GM18861 (cell line): Measurements from ENCODE around the gene CHST11.

Experiments used
- ATAC-seq: cut with Tn5 transposase; IDR thresholded peaks from one replicate; pipeline ENCODE4 v1.9.1; 2021; ENCODE audit not compliant: unreplicated experiment

Gene CHST11

DNA sequence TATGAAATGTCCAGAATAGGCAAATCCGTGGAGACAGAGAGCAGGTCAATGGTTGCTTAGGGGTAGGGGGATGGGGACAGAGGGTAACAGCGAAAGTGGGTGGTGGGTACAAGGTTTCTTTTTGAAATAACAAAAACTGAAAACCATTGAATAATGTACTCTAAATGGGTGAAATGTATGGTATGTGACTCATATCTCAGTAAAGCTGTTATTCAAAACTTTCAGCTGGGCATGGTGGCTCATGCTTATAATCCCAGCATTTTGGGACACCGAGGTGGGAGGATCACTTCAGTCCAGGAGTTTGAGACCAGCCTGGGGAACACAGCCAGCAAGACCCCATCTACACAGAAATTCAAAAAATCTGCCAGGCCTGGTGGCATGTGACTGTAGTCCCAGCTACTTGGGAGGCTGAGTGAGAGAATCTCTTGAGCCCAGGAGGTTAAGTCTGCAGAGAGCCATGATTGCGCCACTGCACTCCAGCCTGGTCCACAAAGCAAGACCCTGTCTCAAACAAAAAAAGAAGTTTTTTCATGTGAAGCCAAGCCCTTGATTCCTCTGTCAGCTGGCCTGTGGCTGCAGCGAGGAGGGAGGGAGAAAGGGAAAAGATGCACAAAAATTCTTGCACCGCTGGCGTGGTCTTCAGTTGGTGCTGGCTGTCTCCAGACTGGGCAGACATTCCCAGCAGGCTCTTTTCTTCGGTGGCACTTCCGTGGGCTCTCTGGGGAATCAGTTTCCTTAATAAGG, 253.1 kb downstream of the CHST11 start:
- no peak for ATAC-seq

DNA sequence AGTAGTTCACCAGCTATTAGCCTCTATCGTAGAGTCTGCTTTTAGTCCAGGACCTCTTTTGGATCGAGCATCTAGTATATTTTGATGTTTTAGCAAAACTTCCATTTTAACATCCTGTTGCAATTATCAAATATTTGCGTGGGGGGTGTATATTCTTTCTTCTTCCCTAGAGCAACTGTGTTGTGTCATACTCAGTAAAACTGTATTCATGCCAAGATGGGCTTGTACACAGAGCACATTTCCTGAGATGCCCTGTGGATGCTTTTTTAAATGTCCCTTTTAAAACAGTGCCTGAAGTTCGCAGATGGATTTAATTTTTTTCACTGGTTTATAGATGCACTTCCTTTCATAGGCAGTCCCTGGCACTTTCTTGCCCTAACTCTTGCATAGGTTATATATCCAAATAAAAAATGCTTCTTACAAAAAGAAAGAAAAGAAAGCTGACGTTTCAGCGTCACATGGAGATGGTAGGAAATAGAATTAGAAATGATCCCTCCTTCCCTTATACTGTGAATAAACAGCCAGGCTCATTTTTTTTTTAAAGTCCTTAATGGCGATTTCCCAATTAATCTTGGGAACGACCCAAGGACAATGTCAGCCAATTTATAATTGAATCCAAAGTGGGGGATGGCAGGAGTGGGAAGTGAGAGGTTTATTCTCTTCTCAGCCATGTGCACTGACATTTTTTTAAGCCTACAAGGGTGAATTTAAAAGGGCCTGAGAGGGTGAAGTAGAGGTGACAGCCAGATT, 254.4 kb downstream of the CHST11 start:
- no peak for ATAC-seq

- no peak for ATAC-seq
Measured at GRCh38 chr12:104712477-104712876, 255.7 kb downstream of the CHST11 start.

DNA sequence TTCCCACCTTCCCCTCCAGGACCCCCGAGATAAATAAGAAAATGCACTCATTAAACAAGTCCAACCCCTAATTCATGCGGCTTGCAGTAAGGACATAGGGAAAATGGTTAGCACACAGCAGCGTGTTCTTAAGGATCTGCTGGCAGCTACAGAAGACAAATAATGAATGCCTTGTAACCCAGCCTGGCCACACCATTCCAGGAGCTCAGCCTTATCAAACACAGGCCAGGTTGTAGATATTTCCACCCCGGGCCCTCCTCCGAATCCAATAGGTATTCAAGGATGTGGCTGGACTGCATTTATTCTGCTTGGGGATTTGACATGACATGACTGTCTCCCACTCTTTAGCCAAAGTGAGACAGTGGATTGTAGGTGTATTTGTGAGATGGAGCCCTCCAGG, 256.2 kb downstream of the CHST11 start:
- ATAC-seq, result no peak

DNA sequence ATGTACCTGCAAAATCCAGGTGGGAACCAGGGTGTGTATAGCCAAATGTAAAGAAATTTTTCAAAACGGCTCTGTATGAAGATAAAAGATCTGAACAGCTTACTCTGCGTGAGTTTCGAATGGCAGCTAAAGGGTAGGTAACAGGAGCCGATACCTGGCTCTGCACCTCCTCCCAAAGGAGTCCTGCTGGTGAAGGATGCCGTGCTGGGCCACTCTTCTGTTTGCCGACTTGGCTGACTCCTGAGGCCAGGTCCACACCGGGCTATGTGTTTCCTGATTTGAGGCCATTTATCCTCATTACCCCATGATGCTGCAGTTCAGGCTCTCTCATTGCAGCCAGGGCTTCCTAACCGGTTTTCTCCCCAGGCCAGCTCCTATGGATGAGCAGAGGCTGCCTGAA, 256.7 kb downstream of the CHST11 start:
- no peak for ATAC-seq

GRCh38 chr12:104714369-104714768, 257.6 kb downstream of the CHST11 start:
- ATAC-seq, result no peak

DNA sequence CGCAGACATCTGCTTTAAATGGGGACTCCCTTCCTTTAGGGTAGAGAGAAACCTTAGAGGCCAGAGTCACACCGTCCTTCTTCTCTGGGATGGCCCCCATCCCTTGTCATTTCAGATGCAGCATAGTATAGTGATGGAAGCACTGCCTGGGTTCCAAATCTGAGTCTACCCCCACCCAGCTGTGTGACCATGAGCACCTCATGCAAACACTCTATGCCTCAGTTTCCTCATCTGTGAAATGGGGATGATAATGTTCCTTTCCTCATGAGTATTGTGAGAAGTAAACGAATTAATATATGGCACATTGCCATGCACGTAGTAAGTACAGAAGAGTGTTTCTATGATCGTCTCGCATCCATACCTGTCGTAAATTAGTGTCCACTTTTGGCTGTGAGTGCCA, 259.4 kb downstream of the CHST11 start:
- ATAC-seq, result no peak

DNA sequence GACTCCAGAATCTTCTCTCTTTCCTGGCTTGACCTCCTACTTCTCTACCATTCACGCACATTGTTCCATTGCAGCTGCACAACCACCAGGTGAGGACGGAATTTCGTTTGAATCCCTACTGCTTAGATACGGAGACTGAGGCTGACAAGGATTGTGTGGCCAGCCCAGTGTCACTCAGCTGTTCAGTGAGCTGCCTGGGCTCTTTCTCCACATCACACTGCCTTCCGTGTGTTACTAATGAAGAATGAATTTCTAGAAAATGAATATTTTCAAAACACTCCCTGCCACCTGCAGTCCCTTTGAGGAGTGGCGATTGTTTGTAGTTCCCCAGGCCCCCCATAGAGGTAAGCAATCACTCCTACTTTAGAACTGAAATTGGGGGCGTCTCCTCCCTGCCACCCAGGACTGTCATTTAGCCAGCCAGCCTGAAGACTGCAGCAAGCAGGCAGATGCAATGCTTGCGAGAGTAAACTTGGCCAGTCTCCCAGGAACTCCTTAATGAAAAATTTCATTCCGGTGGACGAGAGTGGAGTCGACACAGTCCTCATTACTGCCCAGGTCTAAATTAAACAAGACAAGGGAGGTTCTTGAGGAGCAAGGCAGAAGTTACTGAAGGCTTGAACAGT, 261.7 kb downstream of the CHST11 start:
- ATAC-seq, result no peak

DNA sequence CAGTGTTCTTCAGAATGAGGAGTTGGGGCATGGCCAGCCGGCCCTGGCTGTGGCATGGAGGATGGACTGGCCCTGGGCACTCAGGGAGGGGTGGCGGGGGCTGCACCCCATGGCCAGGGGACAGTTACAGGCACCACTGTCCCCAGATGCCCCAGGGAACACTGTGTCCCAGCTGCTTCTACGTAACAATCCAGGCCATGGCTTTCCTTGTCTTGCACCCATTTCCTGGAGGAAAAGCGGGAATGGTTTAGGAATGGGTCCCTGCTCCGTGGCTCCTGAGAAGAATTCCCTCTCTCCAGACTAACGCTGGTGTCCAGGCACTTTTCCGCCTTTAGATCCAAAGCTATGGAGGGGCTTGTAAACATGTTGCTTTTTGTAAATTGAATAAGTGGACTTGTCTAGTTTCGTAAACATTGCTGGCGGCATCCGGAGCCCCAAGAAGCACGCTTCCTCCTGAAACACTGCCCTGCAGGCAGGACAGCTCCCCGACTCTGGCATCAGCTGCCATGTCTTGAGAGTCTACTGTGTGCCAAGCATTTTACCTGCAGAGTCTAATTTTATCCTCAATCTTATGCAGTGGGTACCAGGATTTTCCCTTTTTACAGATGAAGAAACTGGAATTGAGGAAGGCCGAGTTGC, 263.1 kb downstream of the CHST11 start:
- no peak for ATAC-seq

DNA sequence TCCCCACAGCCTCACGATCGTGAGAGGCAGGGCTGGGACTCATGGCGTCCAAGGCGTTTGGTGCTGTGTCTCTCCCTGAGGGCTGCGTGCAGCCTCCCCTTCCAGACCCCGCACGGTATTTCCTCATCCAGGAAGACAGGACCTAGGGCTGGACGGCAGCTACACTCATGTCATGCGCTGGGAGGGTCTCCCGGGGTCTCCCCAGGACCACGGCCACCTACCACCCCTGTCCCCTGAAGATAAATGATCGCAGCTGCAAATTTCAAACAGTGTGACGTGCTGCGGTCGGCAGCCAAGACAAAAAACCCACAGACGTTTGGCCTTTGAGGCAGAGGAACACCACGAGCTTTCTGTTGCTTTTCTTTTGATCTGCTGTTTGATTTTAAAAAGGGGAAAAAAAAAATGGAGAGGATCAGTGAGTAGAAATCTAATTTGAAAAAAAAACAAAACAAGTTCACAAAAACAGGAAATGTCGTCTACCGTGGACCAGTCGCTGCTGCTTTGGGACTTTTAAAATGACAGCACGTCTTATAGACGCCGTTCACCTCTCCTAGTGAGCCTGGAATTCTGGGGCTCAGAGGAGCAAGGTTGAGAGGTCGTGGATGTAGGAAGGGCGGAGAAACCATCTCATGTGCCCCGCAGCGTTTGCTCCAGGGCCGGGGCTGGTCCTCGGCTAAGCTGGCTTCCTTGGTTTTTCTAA, 263.7 kb downstream of the CHST11 start:
- ATAC-seq, result peak; percentile 51

GRCh38 chr12:104721039-104721405, 264.3 kb downstream of the CHST11 start:
- no peak for ATAC-seq

DNA sequence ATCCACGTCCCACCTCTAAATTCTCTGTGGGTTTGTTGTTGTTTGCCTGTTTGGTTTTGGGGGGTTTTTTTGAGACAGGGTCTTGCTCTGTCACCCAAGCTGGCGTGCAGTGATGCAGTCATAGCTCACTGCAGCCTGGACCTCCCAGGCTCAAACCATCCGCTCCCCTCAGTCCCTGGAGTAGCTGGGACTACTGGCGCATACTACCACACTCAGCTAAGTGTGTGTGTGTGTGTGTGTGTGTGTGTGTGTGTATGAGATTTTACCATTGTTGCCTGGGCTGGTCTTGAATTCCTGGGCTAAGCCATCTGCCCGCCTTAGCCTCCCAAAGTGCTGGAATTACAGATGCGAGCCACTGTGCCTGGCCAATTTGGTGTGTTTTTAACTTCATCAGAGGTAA, 265.2 kb downstream of the CHST11 start:
- no peak for ATAC-seq

- ATAC-seq, result peak; percentile 48
Measured at GRCh38 chr12:104722601-104723534, 266.1 kb downstream of the CHST11 start.

DNA sequence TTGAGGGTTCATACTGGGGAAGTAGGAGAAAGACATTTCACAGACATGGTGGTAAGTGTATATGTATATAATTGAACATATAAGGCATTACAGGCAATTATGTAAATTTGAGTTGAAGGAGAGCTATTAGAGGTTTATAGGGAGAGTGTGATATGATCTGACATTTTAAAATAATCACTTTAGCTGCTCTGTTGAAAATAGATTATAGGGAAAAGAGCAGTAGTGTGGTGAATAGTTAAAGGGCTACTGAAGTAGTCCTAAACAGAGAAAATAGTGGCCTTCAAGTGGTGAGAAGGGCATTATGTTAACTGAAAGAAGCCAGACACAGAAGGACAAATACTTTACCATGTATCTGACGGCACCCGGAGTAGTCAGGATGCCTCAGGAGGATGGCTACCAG, 267.1 kb downstream of the CHST11 start:
- ATAC-seq, result no peak

DNA sequence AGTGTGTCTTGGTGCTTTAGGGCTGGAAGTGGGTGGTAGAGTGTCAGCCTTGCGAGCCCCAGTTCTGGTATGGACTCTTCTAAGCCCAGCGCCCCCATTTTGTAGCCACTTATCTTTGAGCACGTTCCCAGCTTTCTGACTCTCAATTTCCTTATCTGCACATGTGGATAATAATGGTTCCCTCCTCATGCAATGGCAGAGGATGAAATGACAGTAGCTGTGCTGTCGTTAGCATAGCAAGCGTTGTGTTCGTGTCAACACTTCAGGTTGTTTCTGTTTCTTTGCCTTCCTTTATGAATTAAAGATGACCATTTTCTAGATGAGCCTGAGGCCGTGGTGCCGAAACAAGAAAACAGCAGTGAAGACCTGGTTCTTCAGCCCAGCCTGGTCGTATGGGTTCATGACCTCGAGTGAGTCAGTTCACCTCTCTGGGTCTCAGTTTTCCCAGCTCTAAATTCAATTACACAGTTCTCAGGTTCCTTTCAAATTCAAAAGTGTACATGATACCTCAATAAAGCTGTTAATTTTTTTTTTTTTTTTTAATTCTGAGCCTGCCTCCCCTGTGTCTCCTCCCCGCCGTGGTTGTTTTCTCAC, 268.3 kb downstream of the CHST11 start:
- ATAC-seq, result no peak

DNA sequence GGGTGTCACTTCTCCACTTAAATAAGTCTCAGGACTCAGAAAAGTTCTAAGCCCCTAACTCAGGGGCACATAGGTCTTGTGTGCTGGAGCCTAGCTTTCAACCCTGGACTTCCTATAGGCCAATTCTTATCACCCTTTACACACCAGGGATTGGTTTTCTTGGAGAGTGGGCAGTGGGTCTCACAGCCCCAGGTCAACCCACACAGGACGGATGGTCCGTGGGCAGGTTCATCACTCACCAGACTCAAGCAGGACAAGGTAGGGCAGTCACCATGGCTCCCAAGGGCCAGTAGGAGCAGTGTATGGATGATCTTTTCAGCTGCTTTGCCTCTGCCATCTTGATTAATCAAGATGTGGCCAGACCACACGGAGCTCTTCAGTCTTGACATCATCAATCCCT, 268.9 kb downstream of the CHST11 start:
- no peak for ATAC-seq

- ATAC-seq, result no peak
Measured at GRCh38 chr12:104727726-104728465, 271.1 kb downstream of the CHST11 start.

DNA sequence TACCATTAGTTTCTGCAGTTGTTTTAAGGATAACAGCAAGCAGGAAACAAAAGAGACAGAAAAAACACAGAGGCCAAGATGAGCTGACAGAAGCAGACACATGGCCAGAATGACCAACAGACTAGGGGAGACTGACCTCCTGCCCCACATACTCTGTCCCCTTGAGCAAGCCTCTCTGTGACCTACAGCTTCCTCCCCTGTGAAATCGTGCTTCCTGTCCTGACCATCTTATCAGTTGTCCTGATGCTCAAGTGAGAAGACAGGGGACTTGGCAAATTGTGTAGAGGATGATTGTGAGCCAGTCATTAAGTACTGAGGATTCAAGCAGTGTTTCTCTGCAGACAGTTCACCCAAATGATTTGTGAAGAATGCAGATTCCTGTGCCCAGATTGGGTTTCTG, 272.3 kb downstream of the CHST11 start:
- no peak for ATAC-seq
